A549 treated with ZK216348 at 1 μM for 4 hours (cell line): ENCODE results near the gene FOXC2. TPM values are rescaled to one million over a fixed set of nuclear protein-coding genes. Genes with fewer than 3 reads are reported as not detected.

Experiments used
- total RNA-seq: library from RNA; stranded (reverse); fragments of 200-300 nt; extraction: Qiagen RNA extraction; gene quantifications from 5 replicates; pipeline ENCODE4 v1.2.3, GENCODE V29; 2022; ENCODE audit warnings: low read depth

Gene FOXC2
- 2.7 to 4.0 TPM (median 3.8 TPM) in 5 replicates for total RNA-seq

GRCh38 chr16:86566601-86566965 is at the start of gene FOXC2:
Gene FOXC2 (plus strand): TSS chr16:86566829. CDS start chr16:86567336, 507 bp downstream.

GRCh38 chr16:86554917-86555703 is 11.5 kb upstream of the FOXC2 start, which contains the start of gene MTHFSD:
Gene MTHFSD (minus strand): TSS chr16:86555235. CDS start chr16:86555184, 51 bp downstream.

GRCh38 chr16:86578061-86578599 is 11.5 kb downstream of the FOXC2 start, which contains the start of gene FOXL1:
Gene FOXL1 (plus strand): TSS chr16:86578549. CDS start chr16:86578724, 175 bp downstream.

Other genes with a start within 250 kb of the FOXC2 start
- not detected in 5 replicates for gene FOXF1, start 56.3 kb upstream of the FOXC2 start, total RNA-seq
- gene MTHFSD, start 11.6 kb upstream of the FOXC2 start, total RNA-seq, result 10.0 to 13.3 TPM (median 11.1 TPM) in 5 replicates
- 0.56 to 2.1 TPM (median 1.5 TPM) in 5 replicates for gene FOXL1, start 11.7 kb downstream of the FOXC2 start, total RNA-seq